Thoracic aorta (tissue), 2 donors: ENCODE data around the gene PDCD1LG2. TPM values are rescaled to one million over a fixed set of nuclear protein-coding genes. Genes with fewer than 3 reads are reported as not detected.

Experiments used
- ATAC-seq: fragments of 150-250 bp; one replicate; pipeline ENCODE4 v1.8.0; 2017; ENCODE audit warnings: low read depth; ENCODE audit not compliant: insufficient number of reproducible peaks, low FRiP score
- DNase-seq: peaks from one replicate; pipeline ENCODE4 v3.0.0-alpha.2; 2020; ENCODE audit warnings: low spot score
- H3K27ac ChIP-seq, 2 donors: fragments of 200-600 bp; sonication (generic); 1 replicate in 1 of 2; 2 replicates in 1 of 2; pipeline ENCODE4 v1.5.1; 2016; ENCODE audit warnings: mild to moderate bottlenecking in 2 of 2, moderate library complexity in 2 of 2
- H3K27me3 ChIP-seq: fragments of 200-600 bp; sonication (generic); replicated peaks from 2 replicates; pipeline ENCODE4 v1.6.0; 2016; ENCODE audit warnings: mild to moderate bottlenecking; ENCODE audit not compliant: insufficient read depth
- H3K36me3 ChIP-seq: fragments of 200-600 bp; sonication (generic); one replicate; pipeline ENCODE4 v1.5.1; 2016
- H3K4me1 ChIP-seq, 2 donors: fragments of 200-600 bp; sonication (generic); 1 replicate in 1 of 2; 2 replicates in 1 of 2; pipeline versions ENCODE4 v1.5.1 to v1.6.0; 2016; ENCODE audit warnings: low read depth in 2 of 2, mild to moderate bottlenecking in 1 of 2; ENCODE audit not compliant: control insufficient read depth in 1 of 2
- H3K4me3 ChIP-seq: fragments of 200-600 bp; sonication (generic); 2 replicates; pipeline ENCODE4 v1.5.1; 2016; ENCODE audit warnings: mild to moderate bottlenecking
- H3K9me3 ChIP-seq: fragments of 200-600 bp; sonication (generic); 2 replicates; pipeline ENCODE4 v1.5.1; 2016
- CTCF ChIP-seq: fragments of 200-600 bp; sonication (generic); IDR thresholded peaks from one replicate; pipeline ENCODE4 v1.5.1; 2019; ENCODE audit warnings: antibody characterized with exemption
- total RNA-seq, 2 donors: library from RNA; depleted of rRNA; stranded (reverse); fragments of >200 nt; gene quantifications; one replicate each; pipeline versions ENCODE4 v1.1.0 to v1.2.3, GENCODE V29; 2016

Gene PDCD1LG2
- total RNA-seq, 2 donors from 2014 or later, result 1.1 to 4.5 TPM

DNA sequence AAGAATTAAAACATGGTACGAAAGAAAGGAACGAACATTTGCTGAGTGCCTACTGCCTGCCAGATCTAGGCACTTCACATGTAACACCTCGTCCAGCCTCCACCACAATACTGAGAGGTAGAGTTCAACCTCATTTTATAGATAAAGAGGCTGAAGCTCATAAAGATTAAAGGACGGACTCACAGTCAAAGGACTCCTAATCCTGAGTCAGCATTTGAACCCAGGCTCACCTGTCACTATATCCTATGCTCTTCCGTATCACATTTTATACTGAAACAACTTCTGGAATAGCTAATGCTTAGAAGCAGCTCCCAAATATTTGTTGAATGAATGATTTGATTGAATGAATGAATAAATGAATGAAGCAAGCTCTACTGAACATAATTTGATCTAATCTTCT, 22.5 kb downstream of the PDCD1LG2 start:
- Histone ChIP-seq H3K4me1 (no peaks in the 10 kb centered on the region), H3K27ac (no peak overlapping the region), H3K9me3 (no peaks in the 10 kb centered on the region), H3K27me3 (no peaks in the 10 kb centered on the region), H3K4me3 (no peak overlapping the region), H3K36me3 (no peaks in the 10 kb centered on the region)
- DNase-seq (no peak), ATAC-seq (no peak)
- TF ChIP-seq CTCF, result no peak

DNA sequence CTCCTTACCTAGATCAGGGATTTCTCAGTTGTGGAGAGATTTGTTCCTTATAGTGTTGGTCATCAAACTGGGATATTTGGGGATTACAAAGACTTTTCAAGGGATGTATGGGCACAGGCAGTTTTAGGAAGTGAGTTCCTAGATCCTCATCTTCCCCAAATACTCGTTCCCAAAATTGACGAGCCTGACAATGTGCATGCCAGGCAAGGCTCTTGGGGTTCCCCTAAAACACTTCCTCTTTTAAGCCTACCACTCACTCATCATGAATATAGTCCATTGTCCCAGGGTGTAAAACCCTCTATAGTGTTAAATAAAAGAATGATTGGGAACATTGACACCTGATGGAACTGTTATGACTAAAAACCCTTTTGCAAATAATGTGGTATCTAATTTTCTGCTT, 26.4 kb downstream of the PDCD1LG2 start:
- Histone ChIP-seq H3K4me3 (no peak overlapping the region), H3K4me1 (no peaks in the 10 kb centered on the region), H3K9me3 (no peaks in the 10 kb centered on the region), H3K27me3 (no peaks in the 10 kb centered on the region), H3K36me3 (no peaks in the 10 kb centered on the region), H3K27ac (no peak overlapping the region)
- DNase-seq (no peak), ATAC-seq (no peak)
- no peak for TF ChIP-seq CTCF

DNA sequence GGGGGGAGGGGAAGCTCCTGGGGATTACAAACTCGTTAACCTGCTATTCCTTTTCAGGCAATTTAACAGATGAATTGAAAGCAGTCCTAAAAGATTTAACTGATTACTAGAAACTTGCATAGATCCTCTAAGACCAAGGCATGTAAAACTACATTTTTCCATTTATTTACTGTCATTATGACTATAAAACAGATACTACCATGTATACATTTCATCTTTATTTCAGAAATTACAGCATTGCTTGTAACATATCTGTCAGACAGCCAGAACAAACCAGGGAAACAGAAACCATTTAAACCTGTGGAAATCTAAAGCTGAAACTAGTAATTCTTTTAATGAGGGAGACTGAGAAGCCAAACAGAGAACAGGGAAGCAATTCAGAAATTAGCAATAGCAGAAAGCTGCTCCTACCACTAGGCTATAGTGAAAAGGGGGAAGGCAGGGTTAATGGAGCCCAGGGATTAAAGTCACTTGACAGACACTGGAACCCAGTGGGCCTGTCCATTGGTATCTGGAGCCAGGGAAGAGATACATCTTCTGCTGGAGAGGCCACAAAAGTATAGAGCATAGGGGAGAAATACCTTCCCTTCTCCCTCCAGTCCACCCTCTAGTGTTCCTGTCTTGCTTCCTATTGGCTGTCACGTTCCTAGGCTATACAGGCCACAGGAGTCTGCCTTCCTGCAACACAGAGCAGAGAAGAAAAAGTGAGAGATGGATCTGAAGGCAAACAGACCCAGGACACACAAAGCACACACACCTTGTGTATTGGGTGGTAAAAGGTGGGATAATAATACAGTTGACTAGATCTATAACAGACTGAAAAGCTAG, 33.8 kb downstream of the PDCD1LG2 start:
- Histone ChIP-seq H3K4me3 (no peak overlapping the region), H3K4me1 (no peaks in the 10 kb centered on the region), H3K9me3 (no peaks in the 10 kb centered on the region), H3K27me3 (no peaks in the 10 kb centered on the region), H3K27ac (no peak overlapping the region), H3K36me3 (no peaks in the 10 kb centered on the region)
- no peak for TF ChIP-seq CTCF
- DNase-seq, result no peak
- ATAC-seq, result no peak

DNA sequence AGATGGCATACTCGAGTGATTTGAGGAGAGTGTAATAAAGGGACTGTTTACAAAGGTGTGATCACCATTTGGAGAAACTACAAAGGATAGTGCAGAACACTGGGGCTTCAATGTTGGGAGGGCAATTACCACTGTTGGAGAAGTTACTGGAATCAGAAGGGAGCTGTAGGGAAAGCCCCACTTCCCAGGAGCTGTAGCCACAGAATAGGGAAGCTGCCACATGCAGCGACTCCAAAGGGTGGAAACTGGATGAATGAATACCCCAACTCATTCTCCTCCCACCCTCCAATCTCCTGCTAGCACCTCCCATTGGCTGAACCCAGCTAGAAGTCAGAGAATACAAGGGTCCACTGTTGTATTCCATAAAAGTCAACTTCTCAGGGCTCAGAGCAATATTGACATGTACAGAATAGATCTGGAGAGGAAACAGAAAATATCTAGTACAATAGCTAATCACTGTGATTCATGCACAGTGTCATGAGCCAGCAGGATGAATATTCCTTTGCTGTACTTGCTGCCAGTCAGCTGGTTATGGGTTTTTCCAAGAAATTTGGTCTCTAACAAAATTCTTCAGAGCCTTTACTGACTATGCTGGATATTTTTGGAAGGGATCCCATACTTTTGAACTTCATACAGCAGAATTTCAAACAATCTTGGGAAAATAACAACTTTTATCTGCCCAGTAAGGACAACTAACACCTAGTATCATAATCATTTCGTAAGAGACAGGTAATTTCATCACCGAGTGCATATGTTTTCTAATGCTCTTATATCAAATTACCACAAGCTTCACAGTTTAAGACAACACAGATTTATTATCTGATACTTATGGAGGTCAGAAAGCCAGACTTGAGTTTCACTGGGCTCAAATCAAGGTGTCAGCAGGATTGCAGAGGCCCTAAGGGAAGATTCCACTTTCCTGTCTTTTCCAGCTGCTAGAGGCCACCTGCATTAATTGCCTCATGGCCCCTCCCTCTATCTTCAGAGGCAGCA, 39.6 kb downstream of the PDCD1LG2 start:
- peaks cover 15 to 49% of the 10 kb centered on the region in 2 donors for H3K4me1 ChIP-seq
- no peaks in the 10 kb centered on the region for H3K9me3 ChIP-seq
- no peak overlapping the region for H3K27ac ChIP-seq
- H3K27me3 ChIP-seq, result no peaks in the 10 kb centered on the region
- no peak for ATAC-seq
- no peaks in the 10 kb centered on the region for H3K36me3 ChIP-seq
- H3K4me3 ChIP-seq, result no peak overlapping the region
- no peak for TF ChIP-seq CTCF
- DNase-seq, result no peak
